ENCODE results near the gene MAP6. TPM values are rescaled to one million over a fixed set of nuclear protein-coding genes. Genes with fewer than 3 reads are reported as not detected.

The MAP6 gene
- total and polyA plus RNA-seq, 2 experiments from 2014 or later: 2.9 to 5.6 TPM

DNA sequence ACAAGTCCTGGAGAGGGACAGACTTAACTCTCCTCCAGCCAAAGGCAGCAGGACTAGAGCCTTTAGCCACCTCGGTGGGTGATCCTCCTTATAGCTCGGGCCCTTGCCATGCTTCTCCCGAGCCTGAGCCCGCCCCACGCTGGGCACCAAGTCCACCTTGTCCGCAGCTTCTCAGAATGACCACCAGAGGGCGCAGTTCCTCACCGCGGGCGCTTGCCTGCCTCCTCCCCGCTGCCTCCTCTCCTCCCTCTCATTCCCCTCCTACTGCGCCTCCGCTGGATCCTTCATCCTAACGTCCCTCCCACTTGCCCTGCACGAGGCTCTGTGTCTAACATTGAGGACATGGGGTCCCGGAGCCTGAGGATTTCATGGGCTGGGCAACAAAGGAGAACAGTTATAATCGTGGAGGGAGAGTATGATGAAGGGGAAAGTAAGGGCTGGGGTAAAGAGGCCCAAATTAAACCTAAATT lies 37.5 kb upstream of the MAP6 start:
- H3K27ac ChIP-seq: no peak overlapping the region
- H3K4me3 ChIP-seq: no peak overlapping the region
- TF ChIP-seq, protein P1, sequence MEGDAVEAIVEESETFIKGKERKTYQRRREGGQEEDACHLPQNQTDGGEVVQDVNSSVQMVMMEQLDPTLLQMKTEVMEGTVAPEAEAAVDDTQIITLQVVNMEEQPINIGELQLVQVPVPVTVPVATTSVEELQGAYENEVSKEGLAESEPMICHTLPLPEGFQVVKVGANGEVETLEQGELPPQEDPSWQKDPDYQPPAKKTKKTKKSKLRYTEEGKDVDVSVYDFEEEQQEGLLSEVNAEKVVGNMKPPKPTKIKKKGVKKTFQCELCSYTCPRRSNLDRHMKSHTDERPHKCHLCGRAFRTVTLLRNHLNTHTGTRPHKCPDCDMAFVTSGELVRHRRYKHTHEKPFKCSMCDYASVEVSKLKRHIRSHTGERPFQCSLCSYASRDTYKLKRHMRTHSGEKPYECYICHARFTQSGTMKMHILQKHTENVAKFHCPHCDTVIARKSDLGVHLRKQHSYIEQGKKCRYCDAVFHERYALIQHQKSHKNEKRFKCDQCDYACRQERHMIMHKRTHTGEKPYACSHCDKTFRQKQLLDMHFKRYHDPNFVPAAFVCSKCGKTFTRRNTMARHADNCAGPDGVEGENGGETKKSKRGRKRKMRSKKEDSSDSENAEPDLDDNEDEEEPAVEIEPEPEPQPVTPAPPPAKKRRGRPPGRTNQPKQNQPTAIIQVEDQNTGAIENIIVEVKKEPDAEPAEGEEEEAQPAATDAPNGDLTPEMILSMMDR (IDR thresholded peaks at IDR 0.05; ENCODE audit: low read depth, low read length): peak; percentile 94
- H3K4me1 ChIP-seq (ENCODE audit: low read depth): no peaks in the 10 kb centered on the region
- H3K9me3 ChIP-seq (ENCODE audit: low read depth): no peaks in the 10 kb centered on the region
- peak; percentile 82 to 90 for DNase-seq (ENCODE audit: low read depth in 1 of 2, low spot score in 1 of 2)
- no peaks in the 10 kb centered on the region for H3K27me3 ChIP-seq
- no peaks in the 10 kb centered on the region for H3K36me3 ChIP-seq

DNA sequence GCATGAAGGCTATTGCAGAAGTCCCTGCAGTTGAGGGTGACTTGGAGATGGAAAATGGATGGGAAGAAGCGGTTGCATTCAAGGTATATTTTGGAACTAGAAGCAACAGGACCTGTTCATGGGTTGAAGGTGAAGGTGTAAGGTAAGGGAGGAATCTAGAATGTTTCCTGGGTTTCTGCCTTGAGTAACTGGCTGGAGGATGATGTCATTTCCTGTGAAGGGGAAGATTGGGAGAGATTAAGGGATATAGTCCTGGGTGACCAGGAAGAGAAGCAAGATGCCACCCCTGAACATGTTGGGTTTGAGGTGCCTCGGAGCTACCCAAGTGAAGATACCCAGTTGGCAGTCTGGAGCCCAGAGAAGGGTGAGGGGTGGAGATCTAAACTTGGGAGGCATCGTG lies 36.7 kb upstream of the MAP6 start:
- Histone ChIP-seq H3K4me3 (no peak overlapping the region), H3K9me3 (ENCODE audit: low read depth) (no peaks in the 10 kb centered on the region), H3K36me3 (no peaks in the 10 kb centered on the region), H3K27ac (no peak overlapping the region), H3K27me3 (no peaks in the 10 kb centered on the region), H3K4me1 (ENCODE audit: low read depth) (no peaks in the 10 kb centered on the region)
- TF ChIP-seq, protein P1 (IDR thresholded peaks at IDR 0.05; ENCODE audit: low read depth, low read length): no peak
- DNase-seq (ENCODE audit: low read depth in 1 of 2, low spot score in 1 of 2): no peak

DNA sequence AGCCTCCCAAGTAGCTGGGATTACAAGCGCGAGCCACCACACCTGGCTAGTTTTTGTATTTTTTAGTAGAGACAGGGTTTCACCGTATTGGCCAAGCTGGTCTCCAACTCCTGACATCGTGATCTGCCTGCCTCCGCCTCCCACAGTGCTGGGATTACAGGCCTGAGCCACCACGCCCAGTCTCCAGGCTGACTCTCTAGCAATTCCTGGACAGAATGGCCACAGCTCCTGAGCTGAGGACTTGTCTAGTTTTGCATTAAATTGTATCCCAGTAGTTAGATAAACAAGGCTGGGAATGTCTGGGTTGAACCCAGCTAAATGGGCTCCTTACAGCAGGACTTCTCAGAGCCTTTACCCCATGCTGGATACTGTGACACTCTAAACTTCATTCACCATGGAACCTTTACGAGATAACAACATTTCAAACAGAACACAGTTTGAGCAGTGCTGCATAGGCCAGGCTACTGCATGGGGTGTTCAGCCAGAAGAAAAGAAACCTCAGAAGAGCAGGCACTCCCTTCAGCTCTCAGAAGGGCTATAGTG lies 34.9 kb upstream of the MAP6 start:
- no peak overlapping the region for H3K4me3 ChIP-seq
- no peak overlapping the region for H3K27ac ChIP-seq
- H3K9me3 ChIP-seq (ENCODE audit: low read depth): no peaks in the 10 kb centered on the region
- TF ChIP-seq, protein P1 (IDR thresholded peaks at IDR 0.05; ENCODE audit: low read depth, low read length): no peak
- H3K36me3 ChIP-seq: no peaks in the 10 kb centered on the region
- no peak for DNase-seq (ENCODE audit: low read depth in 1 of 2, low spot score in 1 of 2)
- H3K4me1 ChIP-seq (ENCODE audit: low read depth): no peaks in the 10 kb centered on the region
- no peaks in the 10 kb centered on the region for H3K27me3 ChIP-seq

DNA sequence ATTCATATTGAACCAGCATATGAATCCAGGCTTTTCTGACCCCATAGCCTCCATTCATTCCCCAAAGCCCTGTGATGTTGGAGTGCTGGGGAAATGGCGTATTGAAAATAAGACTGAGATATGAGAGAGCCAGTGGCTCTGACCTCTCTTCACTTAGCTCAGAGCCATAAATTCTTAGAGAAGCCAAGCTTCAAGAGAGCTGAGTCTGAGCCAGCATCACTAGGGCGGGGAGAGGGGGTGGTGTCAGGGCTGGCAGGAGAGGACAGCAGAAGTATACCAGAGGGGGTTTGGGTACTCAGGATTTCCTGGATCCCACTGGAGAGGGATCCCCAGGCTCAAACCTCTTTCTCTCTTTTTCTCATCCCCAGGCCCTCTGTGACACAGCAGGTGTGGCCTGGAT lies 32.1 kb upstream of the MAP6 start:
- no peaks in the 10 kb centered on the region for H3K4me1 ChIP-seq (ENCODE audit: low read depth)
- no peaks in the 10 kb centered on the region for H3K27me3 ChIP-seq
- no peak for DNase-seq (ENCODE audit: low read depth in 1 of 2, low spot score in 1 of 2)
- no peak overlapping the region for H3K27ac ChIP-seq
- no peak overlapping the region for H3K4me3 ChIP-seq
- H3K36me3 ChIP-seq: no peaks in the 10 kb centered on the region
- no peaks in the 10 kb centered on the region for H3K9me3 ChIP-seq (ENCODE audit: low read depth)
- TF ChIP-seq, protein P1 (IDR thresholded peaks at IDR 0.05; ENCODE audit: low read depth, low read length): no peak

DNA sequence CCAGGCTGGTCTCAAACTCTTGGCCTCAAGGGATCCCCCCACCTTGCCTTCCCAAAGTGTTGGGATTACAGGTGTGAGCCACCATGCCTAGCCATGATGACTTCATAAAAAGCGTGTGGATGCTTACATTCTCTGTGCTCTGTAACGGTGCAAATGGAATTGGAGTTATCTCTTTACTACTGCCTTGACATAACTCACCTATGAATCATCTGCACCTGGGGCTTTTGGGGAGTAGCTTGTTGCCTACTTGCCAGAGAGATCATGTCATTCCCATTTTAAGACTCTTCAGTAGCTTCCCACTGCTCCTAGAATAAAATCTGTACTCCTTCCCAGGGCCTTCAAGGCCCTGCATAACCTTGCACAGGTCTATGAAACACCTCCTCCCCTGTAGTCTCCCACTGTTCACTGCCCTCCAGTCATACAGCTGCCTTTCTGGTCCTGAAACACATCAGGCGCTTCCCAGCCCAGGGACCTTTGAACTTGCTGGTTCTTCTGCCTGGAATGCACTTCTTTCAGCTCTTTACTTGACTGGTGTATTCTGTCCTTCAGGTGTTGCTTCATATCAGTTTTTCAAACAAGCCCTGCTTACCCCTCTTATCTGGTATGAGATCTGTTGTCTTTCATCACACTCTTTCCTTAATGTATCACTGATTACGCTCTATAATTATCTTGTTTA lies 29.2 kb upstream of the MAP6 start:
- Histone ChIP-seq H3K27ac (no peak overlapping the region), H3K4me1 (ENCODE audit: low read depth) (no peaks in the 10 kb centered on the region), H3K9me3 (ENCODE audit: low read depth) (no peaks in the 10 kb centered on the region), H3K4me3 (no peak overlapping the region), H3K27me3 (no peaks in the 10 kb centered on the region), H3K36me3 (no peaks in the 10 kb centered on the region)
- no peak for DNase-seq (ENCODE audit: low read depth in 1 of 2, low spot score in 1 of 2)
- TF ChIP-seq, protein P1 (IDR thresholded peaks at IDR 0.05; ENCODE audit: low read depth, low read length): no peak
